GM12892 (cell line): Measurements from ENCODE around the gene IGFBP7.

Source experiments
- POLR2A ChIP-seq: IDR thresholded peaks from 2 replicates; pipeline ENCODE4 v1.6.1; 2011; ENCODE audit warnings: low read depth, low read length, control low read depth
- POLR2AphosphoS5 ChIP-seq: IDR thresholded peaks from 2 replicates; pipeline ENCODE4 v1.6.1; 2011; ENCODE audit warnings: low read depth, low read length, control low read depth

DNA sequence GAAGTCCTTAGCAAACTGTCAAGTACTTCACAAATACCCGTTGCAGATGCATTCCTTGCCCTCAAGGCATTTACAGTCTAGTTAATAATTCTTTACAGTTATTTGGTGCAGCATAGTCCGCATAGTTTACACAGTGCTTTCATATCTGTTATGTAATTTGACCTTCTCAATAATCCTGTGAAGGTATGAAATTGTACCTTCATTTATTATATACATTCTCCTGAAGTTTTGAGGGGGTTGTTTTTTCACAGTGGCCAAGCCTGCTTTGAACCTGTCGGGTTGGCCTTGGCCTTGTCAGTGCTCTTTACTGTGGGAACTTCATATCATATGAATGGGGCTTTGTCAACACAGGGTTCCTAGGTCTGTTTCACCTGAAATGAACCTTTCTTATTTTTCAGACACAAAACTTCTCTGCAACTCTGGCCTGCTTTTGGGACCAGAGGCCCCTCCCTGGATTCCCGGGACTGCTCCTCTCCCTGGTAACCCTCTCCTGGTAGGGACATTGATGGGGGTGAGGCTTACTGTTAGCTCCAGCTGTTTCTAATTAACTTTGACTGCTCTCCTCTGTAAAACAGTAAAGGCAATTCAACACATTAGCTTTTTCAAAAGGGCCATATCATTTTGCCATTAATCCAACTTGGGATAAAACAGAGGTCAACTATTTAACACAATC, 9.1 kb downstream of the IGFBP7 start:
- TF ChIP-seq POLR2A (no peak), POLR2AphosphoS5 (no peak)
